SH-SY5Y (cell line): ENCODE measurements around the gene CRADD.

Source experiments
- GATA2 ChIP-seq: IDR thresholded peaks from 2 replicates; pipeline ENCODE4 v1.6.1; 2011; ENCODE audit warnings: mild to moderate bottlenecking, low read depth, low read length
- GATA3 ChIP-seq: IDR thresholded peaks from 2 replicates; pipeline ENCODE4 v1.6.1; 2011; ENCODE audit warnings: low read depth, mild to moderate bottlenecking, low read length, moderate library complexity

CRADD gene

GRCh38 chr12:93733358-93733757 lies 56.2 kb downstream of the CRADD start:
- TF ChIP-seq GATA2 (no peak), GATA3 (no peak)

GRCh38 chr12:93733928-93734327 lies 56.8 kb downstream of the CRADD start:
- TF ChIP-seq GATA2 (no peak), GATA3 (no peak)

GRCh38 chr12:93734784-93735183 lies 57.6 kb downstream of the CRADD start:
- no peak for TF ChIP-seq GATA2
- TF ChIP-seq GATA3 = no peak

- TF ChIP-seq GATA2 (no peak), GATA3 (no peak)
These were observed 59.5 kb downstream of the CRADD start for GRCh38 chr12:93736640-93737178.

GRCh38 chr12:93737457-93738198 lies 60.5 kb downstream of the CRADD start:
- TF ChIP-seq GATA3 = no peak
- TF ChIP-seq GATA2 = no peak

GRCh38 chr12:93738199-93739058 lies 61.3 kb downstream of the CRADD start:
- TF ChIP-seq GATA3 = no peak
- no peak for TF ChIP-seq GATA2

GRCh38 chr12:93740751-93741150 lies 63.6 kb downstream of the CRADD start:
- no peak for TF ChIP-seq GATA3
- no peak for TF ChIP-seq GATA2

GRCh38 chr12:93741659-93742109 lies 64.5 kb downstream of the CRADD start:
- peak; percentile 79 for TF ChIP-seq GATA2
- no peak for TF ChIP-seq GATA3

GRCh38 chr12:93742110-93742934 lies 65.1 kb downstream of the CRADD start:
- TF ChIP-seq GATA3 (no peak), GATA2 (peak; percentile 44)

- TF ChIP-seq GATA2 (no peak), GATA3 (no peak)
These were observed 66.2 kb downstream of the CRADD start for GRCh38 chr12:93743229-93743998.

GRCh38 chr12:93743999-93744689 lies 67.0 kb downstream of the CRADD start:
- TF ChIP-seq GATA2 = no peak
- no peak for TF ChIP-seq GATA3

- TF ChIP-seq GATA2 (no peak), GATA3 (no peak)
These were observed 68.1 kb downstream of the CRADD start for GRCh38 chr12:93745286-93745685.

- TF ChIP-seq GATA3 (no peak), GATA2 (no peak)
These were observed 69.5 kb downstream of the CRADD start for GRCh38 chr12:93746572-93747168.
